Right renal cortex interstitium (tissue), 3 donors: Measurements from ENCODE around the gene OR7G3. TPM values are rescaled to one million over a fixed set of nuclear protein-coding genes. Genes with fewer than 3 reads are reported as not detected.

ENCODE experiments used
- DNase-seq, 3 donors: peaks; one replicate each; pipeline ENCODE4 v3.0.0-alpha.2; 2013; ENCODE audit warnings: low read depth in 3 of 3, low spot score in 2 of 3
- polyA plus RNA-seq, 3 donors: library from polyadenylated mRNA; unstranded; fragments of 120-200 nt; gene quantifications; one replicate each; pipeline ENCODE4 v1.2.1, GENCODE V29; 2013; ENCODE audit not compliant: insufficient read length in 3 of 3

Gene OR7G3
- polyA plus RNA-seq, 3 donors = not detected

GRCh38 chr19:9109959-9110358 is 16.8 kb downstream of the OR7G3 start:
- no peak for DNase-seq

GRCh38 chr19:9107375-9107774 is 19.4 kb downstream of the OR7G3 start, which contains the start of gene OR7G2:
TSS of gene OR7G2 (minus strand) at chr19:9107475. CDS start at chr19:9103243, 4,232 bp downstream.
- no peak for DNase-seq

- DNase-seq = no peak
Observed at GRCh38 chr19:9086761-9087160, 40.0 kb downstream of the OR7G3 start, which contains the start of gene OR1M1. TSS of gene OR1M1 (plus strand) at chr19:9087061. CDS start at chr19:9093245, 6,184 bp downstream.

DNA sequence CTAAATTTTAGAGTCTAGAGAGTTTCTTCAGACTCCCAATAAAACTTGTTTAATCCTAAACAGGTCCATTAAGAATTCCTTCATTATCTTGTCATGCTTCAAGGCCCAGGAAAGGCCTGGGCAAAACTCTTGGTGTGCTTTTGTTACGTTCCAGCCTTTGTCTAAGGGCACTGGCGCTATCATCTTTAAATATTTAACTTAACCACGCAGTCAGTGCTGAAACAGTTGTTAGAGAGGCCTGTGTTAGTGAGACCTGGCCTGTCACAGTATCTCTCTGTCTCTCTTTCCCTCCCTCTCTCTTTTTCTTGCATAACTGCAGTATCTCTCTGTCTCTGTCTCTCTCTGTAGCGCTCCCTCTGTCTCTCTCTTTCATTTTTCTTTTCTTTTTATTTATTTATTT is 48.1 kb downstream of the OR7G3 start:
- no peak for DNase-seq

- DNase-seq = no peak
Observed at GRCh38 chr19:9076901-9077300, 49.8 kb downstream of the OR7G3 start.

Other genes with a start within 250 kb of the OR7G3 start
- under 1 TPM; 0.03 to 0.14 (median 0.06) TPM for gene MUC16, start 116.5 kb downstream of the OR7G3 start, polyA plus RNA-seq
- gene OR1M1, start 39.9 kb downstream of the OR7G3 start, polyA plus RNA-seq = not detected
- under 1 TPM in 1 of 3 donors, not detected in 2; 0.04 TPM for gene OR7G2, start 19.5 kb downstream of the OR7G3 start, polyA plus RNA-seq
- not detected for gene OR7G1, start 11.2 kb downstream of the OR7G3 start, polyA plus RNA-seq
- gene ZNF317, start 13.4 kb upstream of the OR7G3 start, polyA plus RNA-seq = 10 to 100 TPM; 36.5 to 38.8 (median 38.0) TPM
- gene OR7D2, start 52.0 kb upstream of the OR7G3 start, polyA plus RNA-seq = under 1 TPM in 2 of 3 donors, not detected in 1; 0.06 to 0.10 TPM
- gene OR7D4, start 92.6 kb upstream of the OR7G3 start, polyA plus RNA-seq = not detected
- not detected for gene OR7E24, start 124.0 kb upstream of the OR7G3 start, polyA plus RNA-seq
- 1 to 10 TPM; 6.7 to 7.2 (median 7.0) TPM for gene ZNF699, start 182.9 kb upstream of the OR7G3 start, polyA plus RNA-seq
- 10 to 100 TPM; 60.8 to 68.4 (median 67.6) TPM for gene ZNF559, start 197.2 kb upstream of the OR7G3 start, polyA plus RNA-seq
- gene ZNF177, start 236.1 kb upstream of the OR7G3 start, polyA plus RNA-seq = 10 to 100 TPM in 2 of 3 donors, 1 to 10 TPM in 1; 8.8 to 11.8 (median 11.3) TPM